Spinal cord (tissue), 10 donors: ENCODE results near the gene CPN1. TPM values are rescaled to one million over a fixed set of nuclear protein-coding genes. Genes with fewer than 3 reads are reported as not detected.

ENCODE experiments used
- DNase-seq, 6 donors: peaks; one replicate each; pipeline versions ENCODE4 v3.0.0 to v3.0.0-alpha.2; 2013 to 2015; ENCODE audit warnings: low spot score in 6 of 6, low read depth in 4 of 6
- H3K27ac ChIP-seq: one replicate; pipeline ENCODE4 v1.5.1; 2013; ENCODE audit warnings: low read depth, low read length, control low read depth
- H3K27me3 ChIP-seq: one replicate; pipeline ENCODE4 v1.6.1; 2013; ENCODE audit warnings: low read length; ENCODE audit not compliant: control insufficient read depth, insufficient read depth
- H3K36me3 ChIP-seq: one replicate; pipeline ENCODE4 v1.6.1; 2013; ENCODE audit warnings: low read length; ENCODE audit not compliant: control insufficient read depth, insufficient read depth
- H3K4me1 ChIP-seq: one replicate; pipeline ENCODE4 v1.6.1; 2013; ENCODE audit warnings: low read length; ENCODE audit not compliant: control insufficient read depth, insufficient read depth
- H3K4me3 ChIP-seq: one replicate; pipeline ENCODE4 v1.5.1; 2013; ENCODE audit warnings: low read depth, low read length, control low read depth
- H3K9me3 ChIP-seq: one replicate; pipeline ENCODE4 v1.6.1; 2013; ENCODE audit warnings: low read length; ENCODE audit not compliant: control insufficient read depth, insufficient read depth
- WGBS: methylation state at CpG from one replicate; pipeline ENCODE4 v1.1.5; 2013; ENCODE audit warnings: missing lambda C conversion rate; ENCODE audit not compliant: insufficient coverage; 5-methylcytosine and 5-hydroxymethylcytosine counted together
- polyA plus RNA-seq, 2 donors: library from polyadenylated mRNA; unstranded; fragments of 120-200 nt; gene quantifications; one replicate each; pipeline ENCODE4 v1.2.1, GENCODE V29; 2013; ENCODE audit not compliant: insufficient read length in 2 of 2
- total RNA-seq, 2 donors: library from RNA; depleted of rRNA in 1 of 2; stranded (reverse); fragments of 120-200 nt in 1 of 2; fragments of >200 nt in 1 of 2; gene quantifications; one replicate each; pipeline versions ENCODE4 v1.2.3 to v1.2.4, GENCODE V29; 2013 to 2014
- donor health status: healthy.

CPN1 gene
- total and polyA plus RNA-seq, 4 donors = 0.11 to 0.69 (median 0.25) TPM

- Histone ChIP-seq H3K9me3 (no peaks in the 10 kb centered on the region), H3K36me3 (no peaks in the 10 kb centered on the region), H3K27ac (no peak overlapping the region), H3K27me3 (no peaks in the 10 kb centered on the region), H3K4me1 (peaks cover 3% of the 10 kb centered on the region), H3K4me3 (no peak overlapping the region)
- DNase-seq = peak in 2 of 6 donors; percentile 5 to 82
- no CpG with 5 or more reads among the region's 1 CpG for WGBS
Observed at GRCh38 chr10:100061401-100061800, 20.3 kb downstream of the CPN1 start.

DNA sequence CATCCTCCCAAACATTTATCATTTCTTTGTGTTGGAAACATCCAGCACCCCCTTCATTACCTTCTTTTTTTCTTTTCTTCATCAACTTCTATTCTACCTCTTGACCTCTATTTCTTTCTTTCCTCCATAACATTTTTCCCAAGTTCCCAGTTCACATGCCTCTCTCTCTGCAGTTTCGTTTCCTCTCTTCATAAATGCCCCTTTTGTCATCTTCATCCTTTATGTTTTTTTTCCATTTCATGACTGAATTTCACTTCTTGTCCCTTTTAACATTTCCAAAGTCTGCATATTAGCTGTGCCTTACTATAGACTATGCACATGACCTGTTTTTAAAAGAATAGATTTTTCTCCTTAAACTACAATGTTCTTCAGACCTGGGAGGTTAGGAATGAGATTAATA is 23.7 kb downstream of the CPN1 start:
- DNase-seq = no peak
- Histone ChIP-seq H3K9me3 (no peaks in the 10 kb centered on the region), H3K27ac (no peak overlapping the region), H3K4me1 (peaks cover 3% of the 10 kb centered on the region), H3K27me3 (no peaks in the 10 kb centered on the region), H3K4me3 (no peak overlapping the region), H3K36me3 (no peaks in the 10 kb centered on the region)
- 100% methylated on average over 1 of the region's 1 CpG for WGBS

DNA sequence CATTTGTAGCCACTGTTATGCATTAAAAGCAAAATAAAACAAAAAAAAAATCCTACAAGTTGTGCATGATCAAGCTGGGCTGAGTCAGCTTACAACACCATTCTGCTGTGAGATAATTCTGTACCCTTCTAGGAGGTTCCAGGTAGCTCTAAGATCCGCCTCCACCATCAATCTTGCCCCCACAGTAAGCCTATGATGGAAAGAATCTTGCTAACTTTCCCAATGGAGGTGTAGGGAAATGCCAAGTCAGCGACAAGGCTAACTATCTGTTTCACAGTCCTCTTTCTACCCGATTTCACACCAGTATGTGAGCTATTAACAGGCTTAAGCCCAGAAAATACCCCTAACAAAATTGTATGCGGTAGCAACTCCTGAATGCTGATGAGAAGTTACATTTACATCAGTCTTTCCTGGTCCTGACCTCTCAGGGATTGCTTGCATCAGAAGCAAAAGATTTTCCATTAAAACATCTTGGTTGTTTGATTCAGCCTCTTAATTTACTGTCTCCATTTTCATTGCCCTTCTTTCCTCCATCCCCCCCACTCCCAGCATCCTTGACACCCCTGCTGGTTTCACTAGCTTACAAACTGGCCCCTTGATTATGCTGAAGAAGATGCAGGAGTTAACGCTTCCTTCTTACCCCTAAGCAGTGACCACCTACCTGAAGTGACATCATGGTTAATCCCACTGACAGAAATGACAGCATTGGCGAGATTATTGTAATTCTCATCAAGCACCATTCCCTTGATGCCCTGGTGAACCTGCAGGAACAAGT is 27.8 kb downstream of the CPN1 start:
- no peak overlapping the region for H3K27ac ChIP-seq
- DNase-seq = no peak
- no peak overlapping the region for H3K4me3 ChIP-seq
- H3K27me3 ChIP-seq = no peaks in the 10 kb centered on the region
- WGBS = 50% methylated on average over 2 of the region's 6 CpGs
- H3K9me3 ChIP-seq = no peaks in the 10 kb centered on the region
- no peaks in the 10 kb centered on the region for H3K36me3 ChIP-seq
- no peaks in the 10 kb centered on the region for H3K4me1 ChIP-seq

GRCh38 chr10:100046021-100046486 is 35.6 kb downstream of the CPN1 start:
- no peaks in the 10 kb centered on the region for H3K27me3 ChIP-seq
- H3K27ac ChIP-seq = no peak overlapping the region
- 19% methylated on average over 7 of the region's 7 CpGs for WGBS
- H3K4me1 ChIP-seq = peaks cover 3% of the 10 kb centered on the region
- peak; percentile 53 to 95 (median 71) for DNase-seq
- no peaks in the 10 kb centered on the region for H3K36me3 ChIP-seq
- H3K9me3 ChIP-seq = no peaks in the 10 kb centered on the region
- no peak overlapping the region for H3K4me3 ChIP-seq

DNA sequence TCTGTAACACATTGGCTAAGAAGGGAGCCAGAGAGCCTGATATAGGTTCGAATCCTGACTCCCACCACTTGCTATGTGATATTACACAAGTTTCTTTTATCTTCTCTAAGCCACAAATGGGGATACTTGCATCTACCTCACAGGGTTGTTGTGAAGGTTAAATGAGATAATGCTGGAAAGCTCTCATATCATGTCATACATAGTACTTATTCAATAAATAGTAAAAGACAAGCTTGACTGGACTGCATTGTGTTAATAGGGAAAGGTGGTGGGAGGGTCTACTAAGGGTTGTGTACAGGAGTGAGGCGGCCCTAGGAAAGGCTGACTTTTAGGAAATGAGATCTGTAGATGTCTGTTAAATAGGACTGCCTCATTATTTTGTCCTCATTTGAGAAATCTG is 36.1 kb downstream of the CPN1 start:
- WGBS = 50% methylated on average over 1 of the region's 2 CpGs
- Histone ChIP-seq H3K9me3 (no peaks in the 10 kb centered on the region), H3K4me3 (no peak overlapping the region), H3K36me3 (no peaks in the 10 kb centered on the region), H3K27ac (no peak overlapping the region), H3K27me3 (no peaks in the 10 kb centered on the region), H3K4me1 (peaks cover 3% of the 10 kb centered on the region)
- no peak for DNase-seq

DNA sequence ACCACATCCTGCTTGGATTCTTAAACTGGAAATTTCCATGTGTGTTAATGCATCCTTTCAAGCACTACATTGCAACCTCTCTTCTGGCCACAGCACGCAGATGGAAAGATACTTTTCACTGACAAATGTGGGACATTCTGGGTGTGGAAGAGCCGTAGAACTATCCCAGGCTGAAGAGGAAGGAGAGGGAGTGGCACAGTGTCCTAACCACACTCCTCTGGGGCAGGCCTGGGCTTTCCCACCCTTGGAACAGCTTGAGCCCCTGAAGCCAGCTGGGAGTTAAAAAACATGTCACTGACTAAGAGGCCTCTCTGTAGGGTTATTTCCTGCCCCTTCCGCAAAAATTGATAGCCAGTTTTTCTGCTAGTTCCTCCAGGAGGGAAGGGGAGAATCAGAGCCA is 37.9 kb downstream of the CPN1 start:
- Histone ChIP-seq H3K36me3 (no peaks in the 10 kb centered on the region), H3K27me3 (no peaks in the 10 kb centered on the region), H3K9me3 (no peaks in the 10 kb centered on the region), H3K4me3 (no peak overlapping the region), H3K27ac (no peak overlapping the region), H3K4me1 (peaks cover 3% of the 10 kb centered on the region)
- 43% methylated on average over 1 of the region's 3 CpGs for WGBS
- peak in 1 of 6 donors; percentile 1 for DNase-seq

DNA sequence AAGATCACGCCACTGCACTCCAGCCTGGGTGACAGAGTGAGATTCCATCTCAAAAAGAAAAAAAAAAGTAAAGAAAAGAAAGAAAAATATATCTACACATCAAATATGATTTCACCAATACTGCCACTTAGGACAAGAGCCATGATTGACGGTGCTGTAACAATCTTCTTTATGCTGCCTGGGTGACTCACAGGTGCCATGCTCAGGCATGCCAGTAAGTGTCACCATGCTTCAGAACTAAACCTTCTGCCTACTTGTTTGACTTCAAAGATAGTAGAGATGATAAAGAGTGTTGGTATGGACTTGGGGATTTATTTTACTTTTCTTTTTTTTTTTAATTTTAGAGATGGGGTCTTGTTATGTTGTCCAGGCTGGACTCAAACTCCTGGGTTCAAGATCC is 38.3 kb downstream of the CPN1 start:
- WGBS = no CpG with 5 or more reads among the region's 2 CpGs
- Histone ChIP-seq H3K9me3 (no peaks in the 10 kb centered on the region), H3K27me3 (no peaks in the 10 kb centered on the region), H3K4me1 (peaks cover 3% of the 10 kb centered on the region), H3K4me3 (no peak overlapping the region), H3K27ac (no peak overlapping the region), H3K36me3 (no peaks in the 10 kb centered on the region)
- DNase-seq = no peak

DNA sequence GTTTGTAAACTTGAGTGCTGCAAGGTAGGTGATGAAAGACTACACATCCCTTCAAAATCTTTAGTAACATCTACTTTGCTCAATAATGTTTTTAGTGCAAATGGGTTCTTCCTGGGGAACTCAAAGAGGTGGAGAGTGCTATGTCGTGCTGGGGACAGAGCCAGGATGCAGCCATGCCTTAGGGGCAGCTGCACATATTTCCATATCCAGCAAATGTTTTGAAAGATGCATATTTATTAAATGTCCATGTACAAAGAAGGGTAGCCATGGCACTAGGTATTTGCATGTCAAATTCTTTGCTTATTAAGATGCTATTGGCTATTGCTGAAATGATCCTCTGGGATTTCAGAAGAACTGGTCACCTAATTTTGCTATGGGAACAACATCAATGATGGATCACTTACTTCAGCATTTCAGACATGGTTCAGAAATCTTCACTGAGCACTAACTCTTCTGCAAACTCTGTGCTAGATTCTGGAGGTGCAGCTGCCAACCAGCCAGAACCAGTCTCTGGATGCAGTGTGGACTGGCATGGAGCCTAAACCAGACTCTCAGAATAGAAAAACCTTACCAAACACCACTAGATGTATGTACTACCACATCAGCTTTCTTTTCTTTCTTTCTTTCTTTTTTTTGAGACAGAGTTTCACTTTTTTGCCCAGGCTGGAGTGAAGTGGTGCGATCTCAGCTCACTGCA is 40.2 kb downstream of the CPN1 start:
- no peak overlapping the region for H3K4me3 ChIP-seq
- no peak overlapping the region for H3K27ac ChIP-seq
- H3K4me1 ChIP-seq = peaks cover 3% of the 10 kb centered on the region
- WGBS = no CpG with 5 or more reads among the region's 2 CpGs
- no peaks in the 10 kb centered on the region for H3K9me3 ChIP-seq
- DNase-seq = no peak
- no peaks in the 10 kb centered on the region for H3K36me3 ChIP-seq
- H3K27me3 ChIP-seq = no peaks in the 10 kb centered on the region

DNA sequence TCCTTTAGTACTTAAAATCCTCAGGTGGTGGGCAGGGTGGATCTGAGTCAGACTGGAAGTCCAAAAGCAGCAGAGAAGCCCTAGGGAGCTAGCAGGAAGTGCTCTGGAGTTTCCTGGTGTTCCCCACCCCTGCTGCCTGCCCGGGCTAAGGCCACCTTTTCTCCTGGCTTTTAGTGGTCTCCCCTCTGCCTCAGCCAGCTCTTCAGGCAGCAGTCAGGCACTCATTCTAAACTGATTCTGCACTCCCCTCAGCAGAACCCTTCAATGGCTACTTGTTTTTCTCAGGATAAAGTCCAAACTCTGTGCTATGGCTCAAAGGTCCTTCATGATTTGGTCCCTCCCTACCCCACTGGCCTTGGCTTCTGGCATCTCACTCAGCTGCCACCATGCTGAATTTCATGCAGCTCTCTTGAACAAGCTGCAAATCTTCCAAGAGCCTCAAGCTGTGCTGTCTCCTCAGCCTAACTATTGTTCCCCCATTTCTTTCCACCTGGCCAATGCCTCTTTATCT is 43.1 kb downstream of the CPN1 start:
- no peak for DNase-seq
- Histone ChIP-seq H3K9me3 (no peaks in the 10 kb centered on the region), H3K27ac (no peak overlapping the region), H3K4me1 (no peaks in the 10 kb centered on the region), H3K36me3 (no peaks in the 10 kb centered on the region), H3K4me3 (no peak overlapping the region), H3K27me3 (no peaks in the 10 kb centered on the region)
- 16% methylated on average over 1 of the region's 1 CpG for WGBS
